ENCODE results near the gene NIP7. TPM values are rescaled to one million over a fixed set of nuclear protein-coding genes. Genes with fewer than 3 reads are reported as not detected.

The NIP7 gene
- total RNA-seq, 1 experiment from 2014 or later: 62.8 TPM

Other genes with a start within 250 kb of the NIP7 start
- 140 TPM for gene HAS3, start 234.1 kb upstream of the NIP7 start, total RNA-seq (2021; ENCODE audit: unreplicated experiment)
- gene CHTF8, start 207.2 kb upstream of the NIP7 start, total RNA-seq (2021; ENCODE audit: unreplicated experiment): 184 TPM
- 125 TPM for gene UTP4, start 207.1 kb upstream of the NIP7 start, total RNA-seq (2021; ENCODE audit: unreplicated experiment)
- gene SNTB2, start 152.6 kb upstream of the NIP7 start, total RNA-seq (2021; ENCODE audit: unreplicated experiment): 38.1 TPM
- 42.2 TPM for gene VPS4A, start 28.4 kb upstream of the NIP7 start, total RNA-seq (2021; ENCODE audit: unreplicated experiment)
- gene PDF, start 9.2 kb upstream of the NIP7 start, total RNA-seq (2021; ENCODE audit: unreplicated experiment): 33.9 TPM
- gene COG8, start 208 bp upstream of the NIP7 start, total RNA-seq (2021; ENCODE audit: unreplicated experiment): 50.3 TPM
- gene TMED6, start 12.0 kb downstream of the NIP7 start, total RNA-seq (2021; ENCODE audit: unreplicated experiment): 0.91 TPM
- gene TERF2, start 46.2 kb downstream of the NIP7 start, total RNA-seq (2021; ENCODE audit: unreplicated experiment): 69.9 TPM
- 689 TPM for gene CYB5B, start 84.8 kb downstream of the NIP7 start, total RNA-seq (2021; ENCODE audit: unreplicated experiment)
- gene NFAT5, start 226.2 kb downstream of the NIP7 start, total RNA-seq (2021; ENCODE audit: unreplicated experiment): 67.4 TPM

Measured in HCT116 (cell line).